Left ventricle myocardium inferior (tissue), 1 donor: ENCODE measurements around the gene FAM78B. TPM values are rescaled to one million over a fixed set of nuclear protein-coding genes. Genes with fewer than 3 reads are reported as not detected.

Experiments used
- DNase-seq: peaks from one replicate; pipeline ENCODE4 v3.0.0-alpha.2; 2020
- H3K27ac ChIP-seq: fragments of 200-600 bp; replicated peaks from 2 replicates; pipeline ENCODE4 v1.8.0; 2021
- H3K27me3 ChIP-seq: fragments of 200-600 bp; 2 replicates; pipeline ENCODE4 v1.8.0; 2021; ENCODE audit warnings: low read depth
- H3K36me3 ChIP-seq: fragments of 200-600 bp; 2 replicates; pipeline ENCODE4 v1.8.0; 2021
- H3K4me1 ChIP-seq: fragments of 200-600 bp; 2 replicates; pipeline ENCODE4 v1.8.0; 2021
- H3K4me3 ChIP-seq: fragments of 200-600 bp; 2 replicates; pipeline ENCODE4 v1.8.0; 2021; ENCODE audit warnings: mild to moderate bottlenecking, moderate library complexity
- H3K9me3 ChIP-seq: fragments of 200-600 bp; replicated peaks from 2 replicates; pipeline ENCODE4 v1.8.0; 2021
- CTCF ChIP-seq: fragments of 200-600 bp; IDR thresholded peaks from 2 replicates; pipeline ENCODE4 v1.8.0; 2021; ENCODE audit warnings: antibody characterized with exemption, mild to moderate bottlenecking, borderline replicate concordance
- intact Hi-C: fragments of 100-400 bp; cut with micrococcal nuclease; formaldehyde crosslinking; loops from one replicate; pipeline ENCODE4 v1.11.0; 2022
- total RNA-seq: library from RNA; stranded (reverse); fragmentation: NEBNext Ultra II Directional; extraction: Animal tissue kit (Norgen Biotek cat#: 25700); gene quantifications from one replicate; pipeline ENCODE4 v1.2.1, GENCODE V29; 2021
- donor health status: DM: no; HTN: yes; CAD: no; lungs with severe emphysema.

The FAM78B gene
- total RNA-seq, 1 donor from 2014 or later = 4.5 TPM

DNA sequence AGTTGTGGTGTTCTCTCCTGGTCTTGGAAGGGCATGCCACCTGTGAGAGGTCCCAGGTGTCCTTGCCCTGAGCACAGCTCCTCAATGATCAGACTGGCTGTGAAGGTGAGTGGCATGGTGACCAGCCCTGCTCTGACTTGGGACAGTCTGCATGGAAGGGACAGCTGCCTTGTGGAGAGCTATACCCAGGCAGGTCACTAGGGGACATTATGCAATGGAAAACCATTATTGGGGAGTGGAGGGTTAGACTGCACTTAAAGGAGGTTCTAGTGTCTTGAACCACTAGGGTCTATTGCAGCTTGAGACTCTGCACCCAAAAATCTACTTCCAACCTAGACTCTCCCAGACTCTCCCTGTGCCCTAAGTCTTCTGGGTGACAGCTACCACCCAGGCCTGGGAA, 24.8 kb downstream of the FAM78B start:
- Histone ChIP-seq H3K36me3 (no peaks in the 10 kb centered on the region), H3K4me1 (no peaks in the 10 kb centered on the region), H3K27ac (no peak overlapping the region), H3K27me3 (no peaks in the 10 kb centered on the region), H3K9me3 (no peaks in the 10 kb centered on the region), H3K4me3 (no peak overlapping the region)
- TF ChIP-seq CTCF = no peak
- no peak for DNase-seq
- intact Hi-C loops = no loop called here

DNA sequence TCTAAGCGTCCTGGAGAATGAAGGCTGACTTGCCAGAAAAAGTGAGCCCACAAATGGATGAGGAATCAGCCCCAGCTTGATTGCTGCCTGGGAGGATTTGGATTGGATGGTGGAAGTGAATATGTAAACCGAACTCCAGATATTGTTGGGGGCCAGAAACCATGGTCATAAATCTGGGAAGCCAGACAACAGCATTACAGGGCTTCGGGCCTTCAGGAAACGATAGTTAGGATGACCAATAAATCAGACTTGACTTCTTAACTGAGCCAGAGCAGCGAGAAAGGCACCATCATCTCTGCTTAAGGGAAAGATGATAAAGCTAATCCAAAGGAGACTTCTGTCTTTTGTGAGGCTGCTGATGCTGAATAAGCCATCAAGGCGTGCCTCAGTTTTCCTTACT, 26.6 kb downstream of the FAM78B start:
- DNase-seq = no peak
- no peaks in the 10 kb centered on the region for H3K4me1 ChIP-seq
- TF ChIP-seq CTCF = no peak
- no peak overlapping the region for H3K4me3 ChIP-seq
- intact Hi-C loops = no loop called here
- no peaks in the 10 kb centered on the region for H3K27me3 ChIP-seq
- no peak overlapping the region for H3K27ac ChIP-seq
- no peaks in the 10 kb centered on the region for H3K36me3 ChIP-seq
- H3K9me3 ChIP-seq = no peaks in the 10 kb centered on the region

- intact Hi-C loops = no loop called here
- H3K4me3 ChIP-seq = no peak overlapping the region
- no peaks in the 10 kb centered on the region for H3K9me3 ChIP-seq
- H3K4me1 ChIP-seq = no peaks in the 10 kb centered on the region
- no peaks in the 10 kb centered on the region for H3K27me3 ChIP-seq
- no peak for TF ChIP-seq CTCF
- H3K27ac ChIP-seq = no peak overlapping the region
- H3K36me3 ChIP-seq = no peaks in the 10 kb centered on the region
- DNase-seq = no peak
These were observed 27.1 kb downstream of the FAM78B start for GRCh38 chr1:166139735-166140134.

GRCh38 chr1:166136699-166137401, 30.0 kb downstream of the FAM78B start:
- intact Hi-C loops = no loop called here

DNA sequence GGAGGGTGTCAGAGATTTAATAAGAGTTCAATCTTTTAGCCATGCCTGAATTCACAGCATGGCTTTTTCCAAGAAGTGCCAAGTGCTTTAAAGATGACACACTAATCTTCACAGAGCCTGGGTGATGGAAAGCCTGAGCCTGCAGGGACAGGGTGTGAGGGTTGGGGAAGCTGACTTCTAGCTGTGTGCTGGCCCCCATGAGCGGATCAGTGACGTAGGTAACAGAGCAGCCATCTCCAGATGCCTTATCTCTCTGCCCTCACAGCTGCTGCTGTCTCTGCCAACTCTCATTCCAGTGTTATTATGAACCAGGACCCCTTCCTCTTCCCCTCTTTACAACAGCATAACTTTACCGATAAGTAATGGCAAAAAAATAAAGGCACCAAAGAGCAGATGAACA, 30.6 kb downstream of the FAM78B start:
- intact Hi-C loops = no loop called here
- no peak for TF ChIP-seq CTCF

More at GRCh38 chr1:166136699-166137401, 30.0 kb downstream of the FAM78B start:
- no peaks in the 10 kb centered on the region for H3K4me1 ChIP-seq
- DNase-seq = no peak
- H3K27me3 ChIP-seq = no peaks in the 10 kb centered on the region
- no peak for TF ChIP-seq CTCF
- H3K36me3 ChIP-seq = peaks cover 10% of the 10 kb centered on the region
- no peak overlapping the region for H3K4me3 ChIP-seq
- no peak overlapping the region for H3K27ac ChIP-seq
- H3K9me3 ChIP-seq = peaks cover 10% of the 10 kb centered on the region

More for the DNA sequence above, 30.6 kb downstream of the FAM78B start:
- no peak overlapping the region for H3K4me3 ChIP-seq
- H3K27ac ChIP-seq = no peak overlapping the region
- no peaks in the 10 kb centered on the region for H3K4me1 ChIP-seq
- H3K9me3 ChIP-seq = peaks cover 10% of the 10 kb centered on the region
- no peaks in the 10 kb centered on the region for H3K27me3 ChIP-seq
- H3K36me3 ChIP-seq = peaks cover 10% of the 10 kb centered on the region
- DNase-seq = no peak
